KMS-11 (cell line): ENCODE measurements around the gene RAI1.

Experiments
- H2AFZ ChIP-seq: fragments of 200-600 bp; sonication (generic); 2 replicates; pipeline ENCODE4 v1.6.1; 2016; ENCODE audit warnings: antibody characterized with exemption, mixed run types, low read depth
- H3K27ac ChIP-seq: fragments of 200-600 bp; sonication (generic); 2 replicates; pipeline ENCODE4 v1.6.1; 2016; ENCODE audit warnings: mild to moderate bottlenecking, mixed run types
- H3K27me3 ChIP-seq: fragments of 200-600 bp; sonication (generic); 2 replicates; pipeline ENCODE4 v1.6.1; 2017; ENCODE audit warnings: mild to moderate bottlenecking, low read depth, mixed run types, moderate library complexity; ENCODE audit not compliant: insufficient read depth
- H3K36me3 ChIP-seq: fragments of 200-600 bp; sonication (generic); 2 replicates; pipeline ENCODE4 v1.6.1; 2017; ENCODE audit warnings: mild to moderate bottlenecking, mixed run types; ENCODE audit not compliant: insufficient read depth
- H3K4me1 ChIP-seq: fragments of 200-600 bp; sonication (generic); 2 replicates; pipeline ENCODE4 v1.6.1; 2016; ENCODE audit warnings: mild to moderate bottlenecking, low read depth, mixed run types; ENCODE audit not compliant: poor library complexity, severe bottlenecking
- H3K4me2 ChIP-seq: fragments of 200-600 bp; sonication (generic); 2 replicates; pipeline ENCODE4 v1.7.0; 2016; ENCODE audit warnings: mild to moderate bottlenecking, mixed run types
- H3K4me3 ChIP-seq: fragments of 200-600 bp; sonication (generic); IDR thresholded peaks from 2 replicates; pipeline ENCODE4 v1.6.1; 2017; ENCODE audit warnings: low read depth, low read length, mixed read lengths; ENCODE audit not compliant: insufficient read depth
- H3K79me2 ChIP-seq: fragments of 200-600 bp; sonication (generic); 2 replicates; pipeline ENCODE4 v1.6.1; 2016; ENCODE audit warnings: low read depth, mixed run types; ENCODE audit not compliant: insufficient read depth
- H3K9ac ChIP-seq: fragments of 200-600 bp; sonication (generic); 2 replicates; pipeline ENCODE4 v1.6.1; 2016; ENCODE audit warnings: mild to moderate bottlenecking, mixed run types
- H4K20me1 ChIP-seq: fragments of 200-600 bp; sonication (generic); 2 replicates; pipeline ENCODE4 v1.6.1; 2016; ENCODE audit warnings: mild to moderate bottlenecking, mixed run types; ENCODE audit not compliant: insufficient read depth
- TF ChIP-seq, protein P1 (sequence below): fragments of 200-600 bp; sonication (generic); conservative IDR thresholded peaks from 2 replicates; pipeline ENCODE4 v1.6.1; 2017; ENCODE audit warnings: low read depth, mild to moderate bottlenecking, antibody characterized with exemption, low read length, moderate library complexity, mixed read lengths

The RAI1 gene

DNA sequence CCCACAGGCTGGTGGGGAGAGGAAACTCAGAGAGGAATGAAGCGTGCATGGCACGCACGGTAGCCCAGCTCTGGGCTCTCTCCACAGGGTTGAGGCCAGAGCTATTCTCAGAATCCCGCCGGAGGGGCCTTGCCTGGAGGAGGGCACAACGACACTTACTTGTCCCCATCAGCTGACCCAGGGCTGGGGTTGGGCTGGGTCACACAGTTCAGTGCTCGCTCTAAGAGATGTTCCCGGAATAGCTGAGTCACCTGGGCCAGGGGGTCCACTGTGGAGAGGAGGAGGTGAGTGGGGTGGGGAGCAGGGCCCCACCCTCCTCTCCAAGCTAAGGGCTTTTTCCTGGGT, 133.8 kb downstream of the RAI1 start:
- Histone ChIP-seq H3K36me3 (no peaks in the 10 kb centered on the region), H3K9ac (no peak overlapping the region), H3K4me3 (no peak overlapping the region), H3K27me3 (no peaks in the 10 kb centered on the region), H3K4me1 (peaks cover 26% of the 10 kb centered on the region), H3K79me2 (no peaks in the 10 kb centered on the region), H4K20me1 (no peaks in the 10 kb centered on the region), H2AFZ (no peak overlapping the region), H3K27ac (no peak overlapping the region), H3K4me2 (no peak overlapping the region)
- TF ChIP-seq, protein P1, sequence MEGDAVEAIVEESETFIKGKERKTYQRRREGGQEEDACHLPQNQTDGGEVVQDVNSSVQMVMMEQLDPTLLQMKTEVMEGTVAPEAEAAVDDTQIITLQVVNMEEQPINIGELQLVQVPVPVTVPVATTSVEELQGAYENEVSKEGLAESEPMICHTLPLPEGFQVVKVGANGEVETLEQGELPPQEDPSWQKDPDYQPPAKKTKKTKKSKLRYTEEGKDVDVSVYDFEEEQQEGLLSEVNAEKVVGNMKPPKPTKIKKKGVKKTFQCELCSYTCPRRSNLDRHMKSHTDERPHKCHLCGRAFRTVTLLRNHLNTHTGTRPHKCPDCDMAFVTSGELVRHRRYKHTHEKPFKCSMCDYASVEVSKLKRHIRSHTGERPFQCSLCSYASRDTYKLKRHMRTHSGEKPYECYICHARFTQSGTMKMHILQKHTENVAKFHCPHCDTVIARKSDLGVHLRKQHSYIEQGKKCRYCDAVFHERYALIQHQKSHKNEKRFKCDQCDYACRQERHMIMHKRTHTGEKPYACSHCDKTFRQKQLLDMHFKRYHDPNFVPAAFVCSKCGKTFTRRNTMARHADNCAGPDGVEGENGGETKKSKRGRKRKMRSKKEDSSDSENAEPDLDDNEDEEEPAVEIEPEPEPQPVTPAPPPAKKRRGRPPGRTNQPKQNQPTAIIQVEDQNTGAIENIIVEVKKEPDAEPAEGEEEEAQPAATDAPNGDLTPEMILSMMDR: no peak

DNA sequence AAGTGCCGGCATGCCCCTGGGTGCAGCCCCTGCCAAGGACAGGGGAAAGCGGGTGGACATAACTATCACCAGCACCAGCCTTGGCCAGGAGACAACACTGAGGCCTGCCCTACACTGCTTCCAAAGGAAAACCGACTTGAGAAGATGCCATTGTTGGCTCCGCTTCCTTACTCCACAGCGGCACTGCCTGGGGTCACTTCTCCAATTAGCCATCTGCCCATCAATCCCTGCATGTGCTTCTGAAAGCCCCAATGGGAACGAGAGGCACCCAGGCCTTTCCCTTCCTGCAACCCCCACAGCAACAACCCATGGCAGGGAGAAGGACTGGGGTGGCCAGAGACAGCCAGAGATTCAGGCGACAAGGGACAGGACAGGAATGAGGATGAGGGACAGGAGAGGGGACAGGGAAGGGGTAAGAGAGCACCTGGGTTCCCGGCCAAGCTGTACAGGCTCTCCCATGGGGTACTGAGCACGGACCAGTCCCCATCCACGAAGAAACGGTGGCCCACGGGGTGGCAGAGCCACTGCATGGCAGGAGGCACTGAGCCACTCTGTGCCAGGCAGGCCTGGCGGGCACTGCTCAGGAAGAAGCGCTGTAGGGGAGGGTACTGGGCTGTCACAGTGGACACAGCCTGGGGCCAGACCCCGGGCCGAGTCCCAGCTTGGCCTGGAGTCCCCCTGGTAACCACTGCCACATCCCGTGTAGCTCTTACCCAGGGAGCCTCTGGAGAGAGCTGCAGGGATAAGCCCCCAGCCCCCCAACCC, 134.4 kb downstream of the RAI1 start:
- H3K79me2 ChIP-seq: peaks cover 3% of the 10 kb centered on the region
- peaks cover 32% of the 10 kb centered on the region for H3K4me1 ChIP-seq
- no peak overlapping the region for H2AFZ ChIP-seq
- no peak overlapping the region for H3K9ac ChIP-seq
- TF ChIP-seq, protein P1: no peak
- no peaks in the 10 kb centered on the region for H3K36me3 ChIP-seq
- no peaks in the 10 kb centered on the region for H4K20me1 ChIP-seq
- no peak overlapping the region for H3K4me3 ChIP-seq
- H3K4me2 ChIP-seq: no peak overlapping the region
- no peak overlapping the region for H3K27ac ChIP-seq
- H3K27me3 ChIP-seq: no peaks in the 10 kb centered on the region

- Histone ChIP-seq H3K27me3 (no peaks in the 10 kb centered on the region), H3K4me1 (peaks cover 38% of the 10 kb centered on the region), H3K4me2 (no peak overlapping the region), H3K9ac (no peak overlapping the region), H3K36me3 (no peaks in the 10 kb centered on the region), H3K27ac (no peak overlapping the region), H3K79me2 (peaks cover 10% of the 10 kb centered on the region), H2AFZ (no peak overlapping the region), H3K4me3 (no peak overlapping the region), H4K20me1 (no peaks in the 10 kb centered on the region)
- TF ChIP-seq, protein P1: no peak
These were observed 135.1 kb downstream of the RAI1 start for GRCh38 chr17:17816240-17816814.

- H3K36me3 ChIP-seq: no peaks in the 10 kb centered on the region
- H3K9ac ChIP-seq: no peak overlapping the region
- H3K27ac ChIP-seq: no peak overlapping the region
- no peak overlapping the region for H2AFZ ChIP-seq
- no peak overlapping the region for H3K4me2 ChIP-seq
- no peaks in the 10 kb centered on the region for H4K20me1 ChIP-seq
- H3K4me3 ChIP-seq: no peak overlapping the region
- H3K27me3 ChIP-seq: no peaks in the 10 kb centered on the region
- TF ChIP-seq, protein P1: no peak
- H3K79me2 ChIP-seq: peaks cover 17% of the 10 kb centered on the region
- H3K4me1 ChIP-seq: peaks cover 40% of the 10 kb centered on the region
These were observed 135.7 kb downstream of the RAI1 start for GRCh38 chr17:17816831-17817551.
